HepG2 (cell line): ENCODE measurements around the gene SLC9A1. TPM values are rescaled to one million over a fixed set of nuclear protein-coding genes. Genes with fewer than 3 reads are reported as not detected.

ENCODE experiments used
- ATAC-seq: fragments of 200-7000 bp; cut with Tn5 transposase; 3 replicates; pipeline ENCODE4 v1.9.1; 2020; ENCODE audit warnings: mild to moderate bottlenecking, moderate library complexity
- BruUV-seq: library from RNA; stranded (reverse); fragments of 400-500 nt; replicated peaks from 2 replicates; lab custom pipeline; 2021; lab: Mats Ljungman, UMichigan
- CTCF ChIA-PET: fragments of 300-600 bp; formaldehyde crosslinking; extraction: SDS; loops from one replicate; lab custom pipeline; 2021; ENCODE audit warnings: low total read pairs, inconsistent platforms, low intra/inter-chr PET ratio; lab: Yijun Ruan, JAX
- POLR2A ChIA-PET: fragments of 350-600 bp; sonication (Branson Sonifier 250); formaldehyde crosslinking; loops from one replicate; lab custom pipeline; 2020; ENCODE audit warnings: antibody characterized with exemption, inconsistent platforms; lab: Yijun Ruan, JAX
- DNase-seq: peaks from one replicate; pipeline ENCODE4 v3.0.0-alpha.2; 2015; ENCODE audit warnings: low spot score
- FAIRE-seq: peaks from 3 replicates; lab custom pipeline; 2011; peaks lifted over from hg19 to GRCh38; lab: Jason Lieb, UNC
- H2AFZ ChIP-seq: one replicate; pipeline ENCODE4 v1.6.1; 2011; ENCODE audit warnings: low read length, inconsistent platforms
- H3K27ac ChIP-seq: fragments of 300-600 bp; 3 replicates; pipeline ENCODE4 v1.8.0; 2011; ENCODE audit warnings: mixed run types, mild to moderate bottlenecking, mixed read lengths, low read length, inconsistent platforms; ENCODE audit not compliant: insufficient read depth; ENCODE audit errors: extremely low read length
- H3K27me3 ChIP-seq, 2 experiments: fragments of 200-600 bp in 1 of 2; 2 replicates in 1 of 2; 3 replicates in 1 of 2; pipeline versions ENCODE4 v1.6.0 to v1.8.0; 2011; ENCODE audit warnings: low read length in 2 of 2, mild to moderate bottlenecking in 2 of 2, moderate library complexity in 2 of 2, inconsistent platforms in 1 of 2; ENCODE audit not compliant: insufficient read depth in 2 of 2, control insufficient read depth in 1 of 2
- H3K36me3 ChIP-seq, 2 experiments: fragments of 200-600 bp in 1 of 2; replicated peaks in 1 of 2; 2 replicates in 1 of 2; 3 replicates in 1 of 2; pipeline versions ENCODE4 v1.5.1 to v1.8.0; 2011; ENCODE audit warnings: low read length in 2 of 2, inconsistent platforms in 1 of 2; ENCODE audit not compliant: insufficient read depth in 2 of 2, control insufficient read depth in 1 of 2
- H3K4me1 ChIP-seq: 2 replicates; pipeline ENCODE4 v1.5.1; 2012; ENCODE audit warnings: low read length, inconsistent platforms; ENCODE audit not compliant: insufficient read depth
- H3K4me2 ChIP-seq: 2 replicates; pipeline ENCODE4 v1.6.0; 2011; ENCODE audit warnings: low read depth, low read length, inconsistent platforms
- H3K4me3 ChIP-seq, 3 experiments: fragments of 200-600 bp in 1 of 3; sonication (generic), shearing (Covaris generic) in 1 of 3; replicated peaks in 1 of 3; 2 replicates each; pipeline ENCODE4 v1.5.1; 2011 to 2016; ENCODE audit warnings: low read length in 3 of 3, inconsistent platforms in 2 of 3, low read depth in 2 of 3, mild to moderate bottlenecking in 2 of 3, control low read depth in 1 of 3, mixed read lengths in 1 of 3; ENCODE audit not compliant: insufficient read depth in 1 of 3
- H3K79me2 ChIP-seq: one replicate; pipeline ENCODE4 v1.6.1; 2011; ENCODE audit warnings: low read length, inconsistent platforms; ENCODE audit not compliant: insufficient read depth
- H3K9ac ChIP-seq: 2 replicates; pipeline ENCODE4 v1.6.0; 2011; ENCODE audit warnings: mild to moderate bottlenecking, low read depth, low read length, inconsistent platforms; ENCODE audit not compliant: insufficient read depth
- H3K9me3 ChIP-seq: 2 replicates; pipeline ENCODE4 v1.5.1; 2012; ENCODE audit warnings: mild to moderate bottlenecking, low read length
- H4K20me1 ChIP-seq: 2 replicates; pipeline ENCODE4 v1.6.0; 2011; ENCODE audit warnings: inconsistent platforms, mild to moderate bottlenecking, low read length, moderate library complexity; ENCODE audit not compliant: insufficient read depth
- CBX5 ChIP-seq: sonication (generic); formaldehyde crosslinking; IDR thresholded peaks from 2 replicates; pipeline ENCODE4 v1.4.0; 2020; ENCODE audit warnings: missing genetic modification reagents, borderline replicate concordance
- CENPX ChIP-seq: sonication (generic); formaldehyde crosslinking; IDR thresholded peaks from 2 replicates; pipeline ENCODE4 v1.9.0; 2021; ENCODE audit warnings: mild to moderate bottlenecking, missing genetic modification reagents, moderate library complexity
- JDP2 ChIP-seq: sonication (generic); formaldehyde crosslinking; IDR thresholded peaks from 2 replicates; pipeline ENCODE4 v1.8.1; 2022; ENCODE audit warnings: missing genetic modification reagents, borderline replicate concordance
- NFIC ChIP-seq: IDR thresholded peaks from 2 replicates; pipeline ENCODE4 v1.6.1; 2012; ENCODE audit warnings: mild to moderate bottlenecking, low read length, inconsistent platforms
- NR3C1 ChIP-seq: sonication (generic); formaldehyde crosslinking; IDR thresholded peaks from 2 replicates; pipeline ENCODE4 v1.4.0; 2020; ENCODE audit warnings: missing genetic modification reagents
- PCBP1 ChIP-seq: fragments of 200-400 bp; formaldehyde crosslinking; IDR thresholded peaks from 2 replicates; pipeline ENCODE4 v1.6.1; 2017; ENCODE audit warnings: mild to moderate bottlenecking, low read depth, low read length, borderline replicate concordance
- RCOR2 ChIP-seq: IDR thresholded peaks from 2 replicates; pipeline ENCODE4 v1.6.1; 2016; ENCODE audit warnings: missing biosample characterization, missing genetic modification reagents
- SUZ12 ChIP-seq: fragments of 150-350 bp; IDR thresholded peaks from 2 replicates; pipeline ENCODE4 v1.6.1; 2014; ENCODE audit warnings: low read depth, low read length
- TAF1 ChIP-seq: sonication (generic); formaldehyde crosslinking; IDR thresholded peaks from 2 replicates; pipeline ENCODE4 v1.4.0; 2020; ENCODE audit warnings: missing genetic modification reagents
- THAP9 ChIP-seq: sonication (generic); formaldehyde crosslinking; IDR thresholded peaks from 2 replicates; pipeline ENCODE4; 2020; ENCODE audit warnings: missing genetic modification reagents, mild to moderate bottlenecking, borderline replicate concordance
- ZNF12 ChIP-seq: sonication (generic); formaldehyde crosslinking; IDR thresholded peaks from 2 replicates; pipeline ENCODE4 v1.5.0; 2020; ENCODE audit warnings: missing genetic modification reagents
- ZNF180 ChIP-seq: sonication (generic); formaldehyde crosslinking; IDR thresholded peaks from 2 replicates; pipeline ENCODE4 v1.4.0; 2020; ENCODE audit warnings: low read depth, missing genetic modification reagents, borderline replicate concordance
- ZNF432 ChIP-seq: sonication (generic); formaldehyde crosslinking; IDR thresholded peaks from 2 replicates; pipeline ENCODE4 v1.5.0; 2020; ENCODE audit warnings: missing genetic modification reagents, mild to moderate bottlenecking, borderline replicate concordance
- ZNF460 ChIP-seq: sonication (generic); formaldehyde crosslinking; IDR thresholded peaks from 2 replicates; pipeline ENCODE4 v1.5.1; 2020; ENCODE audit warnings: missing genetic modification reagents, mild to moderate bottlenecking, borderline replicate concordance
- ZNF710 ChIP-seq: sonication (generic); formaldehyde crosslinking; IDR thresholded peaks from 2 replicates; pipeline ENCODE4 v1.5.0; 2020; ENCODE audit warnings: mild to moderate bottlenecking, missing genetic modification reagents, borderline replicate concordance
- ZNF850 ChIP-seq: sonication (generic); formaldehyde crosslinking; conservative IDR thresholded peaks from 2 replicates; pipeline ENCODE4 v1.9.0; 2021; ENCODE audit warnings: mild to moderate bottlenecking, missing genetic modification reagents
- WGBS: methylation state at CpG from one replicate; pipeline ENCODE4 v1.1.6; 2017; ENCODE audit warnings: low lambda C conversion rate; 5-methylcytosine and 5-hydroxymethylcytosine counted together
- in situ Hi-C: cut with HindIII; loops from 2 replicates; pipeline ENCODE4 v1.10.0; 2017; ENCODE audit warnings: low pct_unique_long_range_greater_than_20kb; ENCODE audit not compliant: extremely low pct_ligation_motif_present
- intact Hi-C: fragments of 100-400 bp; cut with micrococcal nuclease; formaldehyde crosslinking; loops from one replicate; pipeline ENCODE4 v1.10.0; 2022; ENCODE audit not compliant: unreplicated experiment
- polyA plus RNA-seq, 8 experiments: library from polyadenylated mRNA; depleted of rRNA in 3 of 8; stranded (reverse) in 7 of 8; unstranded in 1 of 8; fragments of >200 nt; fragmentation: Illumina TruSeq in 4 of 8; extraction: Trizol in 4 of 8; gene quantifications; 2 replicates each; pipeline versions ENCODE4 v1.2.1 to v1.2.3, GENCODE V29; 2011 to 2016; ENCODE audit warnings: low read depth in 4 of 8, missing spikeins in 1 of 8, mixed read lengths in 1 of 8; ENCODE audit not compliant: insufficient read depth in 1 of 8
- total RNA-seq, 5 experiments: library from RNA; depleted of rRNA; stranded (reverse); fragments of >200 nt; fragmentation: Illumina TruSeq; extraction: Trizol; gene quantifications; 2 replicates each; pipeline ENCODE4 v1.2.3, GENCODE V29; 2016; ENCODE audit warnings: low read depth in 1 of 5

SLC9A1 gene
- total and polyA plus RNA-seq, 2 of the 13 experiments (the other 11 are each of a cell fraction or from before 2014, with no cell fraction given): 1.4 to 2.9 TPM

- BruUV-seq: no TSS peak
Observed at GRCh38 chr1:27106561-27107323, 48.2 kb downstream of the SLC9A1 start.

More at GRCh38 chr1:27106561-27107323, 48.2 kb downstream of the SLC9A1 start:
- no peak overlapping the region for H3K9ac ChIP-seq
- peaks cover 2% of the 10 kb centered on the region; the same call in 1 of the 2 replicates for H3K4me1 ChIP-seq
- no peaks in the 10 kb centered on the region for H3K79me2 ChIP-seq
- 0 out of 5 replicates have a peak, but pooled peaks cover 0 to 2% of the 10 kb centered on the region in 2 experiments for H3K36me3 ChIP-seq
- H2AFZ ChIP-seq: no peak overlapping the region
- DNase-seq: no peak
- ChIA-PET POLR2A (no interaction called here), CTCF (no interaction called here)
- intact Hi-C loops: no loop called here
- no peak for ATAC-seq
- no peaks in the 10 kb centered on the region for H4K20me1 ChIP-seq
- no peak overlapping the region for H3K4me3 ChIP-seq
- H3K4me2 ChIP-seq: no peak overlapping the region
- H3K27ac ChIP-seq: no peak overlapping the region
- FAIRE-seq: no peak
- WGBS: 100% methylated on average over 1 of the region's 7 CpGs
- in situ Hi-C loops: no loop called here
- no peaks in the 10 kb centered on the region; a peak in 1 of 5 replicates for H3K27me3 ChIP-seq
- no peaks in the 10 kb centered on the region for H3K9me3 ChIP-seq
- TF ChIP-seq NR3C1 (CRISPR knock-in tag): no peak
- TF ChIP-seq ZNF710 (CRISPR knock-in tag): no peak
- no peak for TF ChIP-seq ZNF180 (CRISPR knock-in tag)
- no peak for TF ChIP-seq JDP2
- TF ChIP-seq SUZ12: no peak
- TF ChIP-seq ZNF850 (CRISPR knock-in tag): no peak
- no peak for TF ChIP-seq CENPX (CRISPR knock-in tag)
- TF ChIP-seq NFIC: no peak
- no peak for TF ChIP-seq RCOR2
- no peak for TF ChIP-seq TAF1 (CRISPR knock-in tag)
- no peak for TF ChIP-seq THAP9 (CRISPR knock-in tag)
- TF ChIP-seq ZNF460: no peak
- TF ChIP-seq CBX5: no peak
- TF ChIP-seq ZNF12 (CRISPR knock-in tag): no peak
- TF ChIP-seq ZNF432 (CRISPR knock-in tag): no peak
- no peak for TF ChIP-seq PCBP1
